Measurements from ENCODE around the gene OR9A4.

Gene OR9A4

GRCh38 chr7:141946796-141947195 lies 30.6 kb downstream of the OR9A4 start, which contains the start of gene CLEC5A:
CLEC5A (minus strand) TSS chr7:141946974; CDS start chr7:141946292, 682 bp downstream.
- DNase-seq (ENCODE audit: low read depth in 4 of 4, low spot score in 1 of 4), result no peak

- no peak for DNase-seq (ENCODE audit: low read depth in 4 of 4, low spot score in 1 of 4)
Measured at GRCh38 chr7:141949021-141949420, 32.8 kb downstream of the OR9A4 start.

- DNase-seq (ENCODE audit: low read depth in 4 of 4, low spot score in 1 of 4), result no peak
Measured at GRCh38 chr7:141949451-141949850, 33.3 kb downstream of the OR9A4 start.

GRCh38 chr7:141949911-141950310 lies 33.7 kb downstream of the OR9A4 start:
- no peak for DNase-seq (ENCODE audit: low read depth in 4 of 4, low spot score in 1 of 4)

- no peak for DNase-seq (ENCODE audit: low read depth in 4 of 4, low spot score in 1 of 4)
Measured at GRCh38 chr7:141950806-141951205, 34.6 kb downstream of the OR9A4 start.

GRCh38 chr7:141952461-141952860 lies 36.3 kb downstream of the OR9A4 start:
- DNase-seq (ENCODE audit: low read depth in 4 of 4, low spot score in 1 of 4), result no peak

- no peak for DNase-seq (ENCODE audit: low read depth in 4 of 4, low spot score in 1 of 4)
Measured at GRCh38 chr7:141954334-141954733, 38.1 kb downstream of the OR9A4 start.

GRCh38 chr7:141956084-141956483 lies 39.9 kb downstream of the OR9A4 start:
- DNase-seq (ENCODE audit: low read depth in 4 of 4, low spot score in 1 of 4), result no peak

- no peak for DNase-seq (ENCODE audit: low read depth in 4 of 4, low spot score in 1 of 4)
Measured at GRCh38 chr7:141960687-141961422, 44.7 kb downstream of the OR9A4 start.

Measured in stimulated activated CD4-positive, alpha-beta T cell treated with anti-CD3 and anti-CD28 coated beads, Interleukin-1b, Interleukin-23, amount 100 ng/mL, for 24 hours (primary cell).